ENCODE data around the gene CPVL. TPM values are rescaled to one million over a fixed set of nuclear protein-coding genes. Genes with fewer than 3 reads are reported as not detected.
A peak's percentile ranks its signal among the peaks of the same experiment; 100 is the strongest.

Gene CPVL
- total and polyA plus RNA-seq, 2 experiments from 2014 or later: 30.6 to 95.2 TPM

DNA sequence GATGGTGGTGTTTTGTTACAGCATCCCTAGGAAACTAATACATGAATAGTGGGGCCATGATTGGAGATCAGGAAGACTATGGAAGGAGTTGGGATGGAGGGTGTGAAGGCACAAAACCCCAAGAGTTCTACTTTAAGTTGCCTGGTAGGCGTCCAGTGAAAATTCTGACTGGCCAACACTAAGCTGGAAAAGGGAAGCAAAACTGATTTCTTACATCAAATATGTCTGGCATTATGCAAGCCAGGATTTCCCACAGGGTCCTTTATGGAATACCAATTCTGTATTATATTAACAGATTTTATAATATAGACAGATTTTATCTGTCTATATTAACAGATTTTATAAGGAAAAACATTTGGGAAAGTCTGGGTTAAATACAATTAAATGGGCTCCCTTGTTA, 16.2 kb downstream of the CPVL start:
- peaks cover 10% of the 10 kb centered on the region for H3K4me1 ChIP-seq (ENCODE audit: low read depth)
- H3K27me3 ChIP-seq: no peaks in the 10 kb centered on the region
- no peak for DNase-seq (ENCODE audit: low read depth in 1 of 2, low spot score in 1 of 2)
- H3K9me3 ChIP-seq (ENCODE audit: low read depth): no peaks in the 10 kb centered on the region
- TF ChIP-seq, protein P1, sequence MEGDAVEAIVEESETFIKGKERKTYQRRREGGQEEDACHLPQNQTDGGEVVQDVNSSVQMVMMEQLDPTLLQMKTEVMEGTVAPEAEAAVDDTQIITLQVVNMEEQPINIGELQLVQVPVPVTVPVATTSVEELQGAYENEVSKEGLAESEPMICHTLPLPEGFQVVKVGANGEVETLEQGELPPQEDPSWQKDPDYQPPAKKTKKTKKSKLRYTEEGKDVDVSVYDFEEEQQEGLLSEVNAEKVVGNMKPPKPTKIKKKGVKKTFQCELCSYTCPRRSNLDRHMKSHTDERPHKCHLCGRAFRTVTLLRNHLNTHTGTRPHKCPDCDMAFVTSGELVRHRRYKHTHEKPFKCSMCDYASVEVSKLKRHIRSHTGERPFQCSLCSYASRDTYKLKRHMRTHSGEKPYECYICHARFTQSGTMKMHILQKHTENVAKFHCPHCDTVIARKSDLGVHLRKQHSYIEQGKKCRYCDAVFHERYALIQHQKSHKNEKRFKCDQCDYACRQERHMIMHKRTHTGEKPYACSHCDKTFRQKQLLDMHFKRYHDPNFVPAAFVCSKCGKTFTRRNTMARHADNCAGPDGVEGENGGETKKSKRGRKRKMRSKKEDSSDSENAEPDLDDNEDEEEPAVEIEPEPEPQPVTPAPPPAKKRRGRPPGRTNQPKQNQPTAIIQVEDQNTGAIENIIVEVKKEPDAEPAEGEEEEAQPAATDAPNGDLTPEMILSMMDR (IDR thresholded peaks at IDR 0.05; ENCODE audit: low read depth, low read length): no peak
- H3K36me3 ChIP-seq: no peaks in the 10 kb centered on the region
- H3K27ac ChIP-seq: no peak overlapping the region
- no peak overlapping the region for H3K4me3 ChIP-seq

DNA sequence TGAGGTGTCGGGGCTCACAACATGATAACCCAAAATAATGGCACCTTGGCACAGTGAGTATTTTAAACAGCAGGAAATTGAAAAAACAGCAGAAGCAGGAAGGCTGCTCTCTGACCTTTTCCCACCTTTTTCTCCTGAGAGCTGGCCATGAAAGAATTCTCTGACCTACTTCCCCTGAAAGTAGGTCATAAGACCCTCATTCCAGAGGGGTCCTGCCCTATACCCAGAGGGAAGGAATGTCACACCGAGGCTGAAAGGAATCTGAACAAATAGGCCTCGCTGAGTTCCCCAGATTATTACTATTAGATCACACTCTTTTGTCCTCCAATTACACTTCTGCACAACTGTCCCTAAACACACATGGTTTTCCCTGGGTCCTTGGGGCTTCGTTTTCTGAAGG, 18.8 kb downstream of the CPVL start:
- Histone ChIP-seq H3K9me3 (ENCODE audit: low read depth) (no peaks in the 10 kb centered on the region), H3K4me3 (no peak overlapping the region), H3K27ac (no peak overlapping the region), H3K4me1 (ENCODE audit: low read depth) (peaks cover 10% of the 10 kb centered on the region), H3K36me3 (no peaks in the 10 kb centered on the region), H3K27me3 (no peaks in the 10 kb centered on the region)
- TF ChIP-seq, protein P1 (IDR thresholded peaks at IDR 0.05; ENCODE audit: low read depth, low read length): no peak
- DNase-seq (ENCODE audit: low read depth in 1 of 2, low spot score in 1 of 2): peak in 1 of 2 donors; percentile 11

DNA sequence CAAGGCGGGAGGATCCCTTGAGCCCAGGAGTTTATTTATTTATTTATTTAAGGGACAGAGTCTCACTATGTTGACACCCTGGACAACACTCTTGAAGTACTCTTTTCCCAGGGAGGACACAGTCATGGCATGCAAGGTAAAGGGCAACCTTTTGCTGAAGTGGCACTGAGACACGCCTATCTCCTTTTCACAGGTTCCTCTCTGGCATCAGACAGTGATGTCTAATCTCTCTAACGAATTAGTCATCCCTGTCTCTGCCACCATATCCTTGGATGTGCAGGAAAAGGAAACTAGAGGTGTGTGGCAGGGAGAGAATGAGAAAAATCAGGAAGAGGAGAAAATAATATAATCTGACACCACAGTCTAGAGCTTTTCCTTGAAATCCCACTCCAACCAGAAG, 19.5 kb downstream of the CPVL start:
- Histone ChIP-seq H3K4me3 (no peak overlapping the region), H3K27ac (no peak overlapping the region), H3K4me1 (ENCODE audit: low read depth) (peaks cover 10% of the 10 kb centered on the region), H3K36me3 (no peaks in the 10 kb centered on the region), H3K27me3 (no peaks in the 10 kb centered on the region), H3K9me3 (ENCODE audit: low read depth) (no peaks in the 10 kb centered on the region)
- TF ChIP-seq, protein P1 (IDR thresholded peaks at IDR 0.05; ENCODE audit: low read depth, low read length): no peak
- DNase-seq (ENCODE audit: low read depth in 1 of 2, low spot score in 1 of 2): no peak

DNA sequence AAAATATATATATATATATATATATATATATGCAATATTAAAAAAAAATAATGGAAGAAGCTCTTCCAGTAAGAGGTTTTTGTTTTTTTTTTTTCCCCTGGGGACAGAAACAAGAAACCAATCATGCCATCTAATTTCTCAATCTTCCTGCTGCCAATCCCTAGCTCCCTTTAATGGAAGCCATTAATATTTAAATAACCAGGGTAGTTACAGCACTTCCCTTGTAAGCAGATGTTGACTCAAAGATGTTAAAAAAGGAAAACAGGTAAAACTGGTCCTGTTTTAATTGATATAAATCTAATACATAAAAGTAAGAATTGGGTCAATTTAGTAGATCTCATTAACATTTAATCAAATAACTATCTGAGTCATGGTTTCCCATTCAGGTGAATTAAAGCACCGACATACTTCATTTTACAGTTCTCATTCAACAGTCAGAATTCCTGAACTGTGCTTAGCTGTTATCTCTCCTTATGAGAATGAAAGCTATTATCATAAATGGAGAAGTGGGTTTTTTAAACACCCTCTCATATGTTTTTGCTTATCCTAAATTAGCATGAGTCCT, 22.6 kb downstream of the CPVL start:
- DNase-seq (ENCODE audit: low read depth in 1 of 2, low spot score in 1 of 2): no peak
- H3K4me3 ChIP-seq: no peak overlapping the region
- H3K36me3 ChIP-seq: no peaks in the 10 kb centered on the region
- H3K4me1 ChIP-seq (ENCODE audit: low read depth): peaks cover 10% of the 10 kb centered on the region
- no peaks in the 10 kb centered on the region for H3K9me3 ChIP-seq (ENCODE audit: low read depth)
- no peak overlapping the region for H3K27ac ChIP-seq
- TF ChIP-seq, protein P1 (IDR thresholded peaks at IDR 0.05; ENCODE audit: low read depth, low read length): no peak
- no peaks in the 10 kb centered on the region for H3K27me3 ChIP-seq

DNA sequence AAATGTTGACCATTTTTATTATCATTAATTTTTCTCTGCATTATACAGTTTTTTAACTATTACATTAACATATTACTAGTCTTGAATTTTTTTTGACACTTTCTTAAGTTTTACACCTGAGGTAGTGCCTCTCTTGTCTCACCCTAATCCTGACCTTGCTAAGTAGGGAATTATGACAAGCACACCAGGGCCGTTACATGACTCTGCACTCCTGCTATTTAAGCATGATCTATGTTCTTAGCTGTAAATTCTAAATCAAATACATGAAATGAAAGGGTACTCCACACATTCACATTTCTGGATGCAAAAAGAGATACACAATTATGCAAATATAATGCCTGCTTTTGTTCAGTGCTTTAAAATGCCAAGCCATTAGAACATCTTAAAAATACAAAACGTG, 23.6 kb downstream of the CPVL start:
- Histone ChIP-seq H3K27ac (no peak overlapping the region), H3K4me3 (no peak overlapping the region), H3K4me1 (ENCODE audit: low read depth) (peaks cover 3% of the 10 kb centered on the region), H3K36me3 (no peaks in the 10 kb centered on the region), H3K27me3 (no peaks in the 10 kb centered on the region), H3K9me3 (ENCODE audit: low read depth) (no peaks in the 10 kb centered on the region)
- no peak for DNase-seq (ENCODE audit: low read depth in 1 of 2, low spot score in 1 of 2)
- TF ChIP-seq, protein P1 (IDR thresholded peaks at IDR 0.05; ENCODE audit: low read depth, low read length): no peak

All from cardiac muscle cell (in vitro differentiated cells and primary cell).